HFF-Myc (cell line): ENCODE measurements around the gene ARHGEF37.

Experiments used
- DNase-seq: peaks from one replicate; pipeline ENCODE4 v3.0.0-alpha.2; 2011; ENCODE audit warnings: low read depth; ENCODE audit errors: extremely low read depth
- H3K4me3 ChIP-seq: replicated peaks from 2 replicates; pipeline ENCODE4 v1.5.1; 2011; ENCODE audit warnings: low read depth, mild to moderate bottlenecking, control low read depth, low read length
- CTCF ChIP-seq: IDR thresholded peaks from 2 replicates; pipeline ENCODE4 v1.5.1; 2012; ENCODE audit warnings: mild to moderate bottlenecking, low read depth, low read length, control low read depth; ENCODE audit errors: missing control alignments

ARHGEF37 gene

GRCh38 chr5:149551227-149552037 lies 29.9 kb upstream of the ARHGEF37 start, which contains the start of gene CSNK1A1:
TSS of gene CSNK1A1 (minus strand) at chr5:149551439. CDS start at chr5:149550964, 475 bp downstream.
- peak; percentile 69 for TF ChIP-seq CTCF
- peak within 1 kb of the TSS; percentile 99 for H3K4me3 ChIP-seq
- peak; percentile 96 for DNase-seq

DNA sequence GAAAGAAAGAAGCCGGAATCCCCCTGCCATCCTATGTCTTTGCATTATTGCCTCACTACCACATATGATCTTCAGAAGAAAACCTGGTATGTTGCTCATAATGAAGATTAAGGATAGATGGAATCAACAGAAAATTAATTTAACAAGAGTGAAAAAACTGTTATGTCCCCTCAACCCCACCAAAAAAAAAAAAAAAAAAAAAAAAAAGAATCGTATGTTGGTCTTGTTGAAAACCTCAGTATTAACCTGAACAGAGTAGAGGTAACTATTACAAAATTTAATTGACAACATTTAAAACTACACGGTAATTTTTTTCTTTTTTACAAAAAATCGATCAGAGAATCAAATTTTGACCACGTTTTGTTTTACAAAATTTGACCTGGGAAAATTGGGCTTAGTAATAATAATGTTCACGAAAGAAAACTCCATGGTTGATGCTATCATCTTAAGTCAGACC lies 29.2 kb upstream of the ARHGEF37 start:
- DNase-seq, result no peak
- TF ChIP-seq CTCF, result no peak
- peak overlapping the region; percentile 99 for H3K4me3 ChIP-seq

- no peak for DNase-seq
- H3K4me3 ChIP-seq, result no peak overlapping the region
- TF ChIP-seq CTCF, result no peak
Observed at GRCh38 chr5:149552553-149553160, 28.6 kb upstream of the ARHGEF37 start.

DNA sequence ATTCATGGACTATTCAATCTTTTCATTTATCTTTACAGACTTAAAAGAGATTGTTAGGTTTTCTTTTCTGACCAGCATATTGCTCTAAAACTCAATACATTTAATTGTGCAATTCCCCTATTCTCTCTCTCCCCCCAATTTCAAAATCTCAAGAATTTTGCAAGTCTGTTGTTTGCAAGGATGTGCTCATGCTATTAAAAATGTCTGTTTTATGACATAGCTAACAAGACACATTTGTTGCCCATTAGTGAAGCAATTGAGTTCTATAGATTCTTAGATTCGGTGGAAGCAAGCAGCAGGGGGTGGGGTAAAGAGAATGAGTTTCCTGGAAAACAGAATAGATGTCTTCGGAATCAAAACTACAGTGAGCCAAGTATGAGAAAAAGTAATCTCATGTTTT lies 21.6 kb upstream of the ARHGEF37 start:
- TF ChIP-seq CTCF, result no peak
- no peak overlapping the region for H3K4me3 ChIP-seq
- DNase-seq, result no peak

GRCh38 chr5:149561848-149562247 lies 19.4 kb upstream of the ARHGEF37 start:
- H3K4me3 ChIP-seq, result 0 out of 2 replicates have a peak overlapping the region, but pooled peaks have one; percentile 10
- DNase-seq, result peak; percentile 90
- no peak for TF ChIP-seq CTCF

DNA sequence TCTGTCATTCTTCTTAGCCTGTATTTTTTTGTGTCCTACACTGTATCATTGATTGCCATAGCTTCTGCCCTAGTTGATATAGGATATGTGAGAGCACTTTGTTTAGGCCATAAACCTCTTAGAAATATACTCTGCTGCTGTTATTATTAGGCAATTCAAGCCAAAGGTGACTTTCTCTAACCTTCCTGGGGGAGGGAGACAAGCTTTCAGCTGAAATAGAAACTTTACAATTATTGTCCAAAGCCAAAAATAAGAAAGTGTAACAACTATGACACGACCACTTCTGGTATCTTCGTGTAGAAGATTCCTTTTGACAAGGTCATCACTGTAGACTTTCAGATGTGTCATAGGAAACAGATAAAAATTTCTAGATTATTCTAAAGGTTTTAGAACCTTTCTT lies 17.8 kb upstream of the ARHGEF37 start:
- no peak for TF ChIP-seq CTCF
- DNase-seq, result no peak
- no peak overlapping the region for H3K4me3 ChIP-seq
